DND-41 (cell line): ENCODE data around the gene RBM19.
A peak's percentile ranks its signal among the peaks of the same experiment; 100 is the strongest.

Experiments used
- EZH2 ChIP-seq: IDR thresholded peaks from 3 replicates; pipeline ENCODE4 v1.6.1; 2012; ENCODE audit warnings: borderline replicate concordance, low read depth, mild to moderate bottlenecking, moderate library complexity, low read length, inconsistent platforms; ENCODE audit not compliant: severe bottlenecking
- TF ChIP-seq, protein P1 (sequence below): IDR thresholded peaks from 2 replicates; pipeline ENCODE4 v1.5.1; 2012; ENCODE audit warnings: borderline replicate concordance, low read length, moderate library complexity, mild to moderate bottlenecking; ENCODE audit not compliant: poor library complexity, severe bottlenecking; ENCODE audit errors: extremely low read depth

DNA sequence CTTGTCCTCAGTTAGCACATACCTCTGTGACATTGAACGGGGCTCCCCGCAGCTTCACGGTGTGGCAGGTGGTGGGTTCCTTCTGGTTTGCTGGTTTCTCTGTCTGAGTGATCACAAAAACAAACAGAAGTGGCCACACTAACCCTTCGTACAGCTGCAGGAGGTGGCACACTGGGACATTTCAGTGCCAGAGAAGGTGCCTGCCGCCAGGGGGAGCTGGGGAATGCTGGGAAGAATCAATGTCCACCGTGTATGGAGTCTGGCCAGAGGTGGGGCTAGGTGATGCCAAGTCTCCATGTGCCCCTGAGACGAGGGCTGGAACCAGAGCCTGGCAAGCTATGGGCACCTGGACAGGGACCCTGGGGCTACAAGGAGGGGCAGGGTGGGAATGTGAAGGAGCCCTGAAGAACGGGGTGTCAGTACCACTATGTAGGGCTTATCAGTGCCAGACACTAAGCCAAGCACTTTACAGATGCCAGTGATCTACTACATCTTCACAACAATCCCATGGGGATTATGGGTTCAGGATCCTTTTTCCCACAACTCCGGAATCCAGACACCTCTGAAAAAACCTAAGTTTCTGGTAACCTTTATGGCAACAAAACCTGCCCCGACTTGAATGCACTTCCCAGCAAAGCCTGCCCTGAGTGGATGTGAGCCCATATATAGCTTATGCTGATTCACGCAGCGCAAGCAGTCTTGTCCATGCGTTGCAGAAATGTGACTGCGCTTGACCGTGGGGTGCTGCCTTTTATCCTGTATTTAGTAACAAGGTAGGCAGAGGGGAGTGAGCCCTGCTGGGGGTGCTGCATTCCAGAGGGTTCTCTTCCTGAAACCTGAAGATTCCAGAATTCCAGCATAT is 10.8 kb downstream of the RBM19 start:
- TF ChIP-seq, protein P1, sequence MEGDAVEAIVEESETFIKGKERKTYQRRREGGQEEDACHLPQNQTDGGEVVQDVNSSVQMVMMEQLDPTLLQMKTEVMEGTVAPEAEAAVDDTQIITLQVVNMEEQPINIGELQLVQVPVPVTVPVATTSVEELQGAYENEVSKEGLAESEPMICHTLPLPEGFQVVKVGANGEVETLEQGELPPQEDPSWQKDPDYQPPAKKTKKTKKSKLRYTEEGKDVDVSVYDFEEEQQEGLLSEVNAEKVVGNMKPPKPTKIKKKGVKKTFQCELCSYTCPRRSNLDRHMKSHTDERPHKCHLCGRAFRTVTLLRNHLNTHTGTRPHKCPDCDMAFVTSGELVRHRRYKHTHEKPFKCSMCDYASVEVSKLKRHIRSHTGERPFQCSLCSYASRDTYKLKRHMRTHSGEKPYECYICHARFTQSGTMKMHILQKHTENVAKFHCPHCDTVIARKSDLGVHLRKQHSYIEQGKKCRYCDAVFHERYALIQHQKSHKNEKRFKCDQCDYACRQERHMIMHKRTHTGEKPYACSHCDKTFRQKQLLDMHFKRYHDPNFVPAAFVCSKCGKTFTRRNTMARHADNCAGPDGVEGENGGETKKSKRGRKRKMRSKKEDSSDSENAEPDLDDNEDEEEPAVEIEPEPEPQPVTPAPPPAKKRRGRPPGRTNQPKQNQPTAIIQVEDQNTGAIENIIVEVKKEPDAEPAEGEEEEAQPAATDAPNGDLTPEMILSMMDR: peak; percentile 15
- TF ChIP-seq EZH2: no peak
